Activated CD4-positive, CD25-positive, alpha-beta regulatory T cell (primary cell): Measurements from ENCODE around the gene MAN1B1.
"Not testable (repeated sequence)": the region's sequence is repeated elsewhere in the genome, so short reads cannot be mapped to it uniquely, and the experiment has no call there.

ENCODE experiments used
- DNase-seq, 4 experiments: peaks; one replicate each; lab custom pipeline; 2025; lab: John Stamatoyannopoulos, UW

The MAN1B1 gene

DNA sequence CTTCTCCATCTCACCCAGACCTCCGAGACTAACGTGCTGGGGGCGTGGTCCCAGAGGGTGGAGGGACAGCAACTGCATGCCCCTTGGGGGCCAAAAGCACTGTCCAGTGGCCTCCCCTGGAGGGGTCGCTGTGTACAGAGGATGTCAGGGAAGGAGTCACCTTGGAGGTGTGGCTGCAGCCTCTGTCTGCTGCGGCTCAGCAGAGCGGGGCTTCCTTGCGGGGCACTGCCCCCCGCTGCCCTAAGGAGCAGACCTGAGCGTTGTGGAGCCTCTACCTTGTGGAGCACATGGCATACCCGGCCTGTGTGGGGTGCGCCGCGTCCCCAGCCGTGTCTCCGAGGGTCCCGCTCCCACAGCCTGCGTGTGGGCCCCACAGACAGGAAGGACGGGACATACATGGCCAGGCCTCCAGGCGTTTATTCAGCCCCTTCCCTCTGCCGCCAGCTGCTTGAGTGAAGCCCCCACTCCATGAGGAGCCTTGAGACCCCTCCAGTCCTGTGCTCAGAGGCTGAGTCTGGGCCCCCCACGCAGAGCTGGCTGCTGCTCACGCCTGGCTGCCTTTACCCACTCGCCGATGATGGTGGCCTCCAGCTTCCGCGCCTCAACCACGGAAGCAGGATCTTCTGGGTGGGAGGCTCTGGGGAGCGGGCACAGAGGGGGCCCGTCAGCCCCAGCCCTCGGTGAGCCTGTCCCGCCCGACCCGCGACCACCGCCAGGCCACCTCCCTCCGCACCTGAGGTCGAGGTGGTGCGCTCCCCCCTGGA, 23.5 kb downstream of the MAN1B1 start:
- DNase-seq, result no peak

DNA sequence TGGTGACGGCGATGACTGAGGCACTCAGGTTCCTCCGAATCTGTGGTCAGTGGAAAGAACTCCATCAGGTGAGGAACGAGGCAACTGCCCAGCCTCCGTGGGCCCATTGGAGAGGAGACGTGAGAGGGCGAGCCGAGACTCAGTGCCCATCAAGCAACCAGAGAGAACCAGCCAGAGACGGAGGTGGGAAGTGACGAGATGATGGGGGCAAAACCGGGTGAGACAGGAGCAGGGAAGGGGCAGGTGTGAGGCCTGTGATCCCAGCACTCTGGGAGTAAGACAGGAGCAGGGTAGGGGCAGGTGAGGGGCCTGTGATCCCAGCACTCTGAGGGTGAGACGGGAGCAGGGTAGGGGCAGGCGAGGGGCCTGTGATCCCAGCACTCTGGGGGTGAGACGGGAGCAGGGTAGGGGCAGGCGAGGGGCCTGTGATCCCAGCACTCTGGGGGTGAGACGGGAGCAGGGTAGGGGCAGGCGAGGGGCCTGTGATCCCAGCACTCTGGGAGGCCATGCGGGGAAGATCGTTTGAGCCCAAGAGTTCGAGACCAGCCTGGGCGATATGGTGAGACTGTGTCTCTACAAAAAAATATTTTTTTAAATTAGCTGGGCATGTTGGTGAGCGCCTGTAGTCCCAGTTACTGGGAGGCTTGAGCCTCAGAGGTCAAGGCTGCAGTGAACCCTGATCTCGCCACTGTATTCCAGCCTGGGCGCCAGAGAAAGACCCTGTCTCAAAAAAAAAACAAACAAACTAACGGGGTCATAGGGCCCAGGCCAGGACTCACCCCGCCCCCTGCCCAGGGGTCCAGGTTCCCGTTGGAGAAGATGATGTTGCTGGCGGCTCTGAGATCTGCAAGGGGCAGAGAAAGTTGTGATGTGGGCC, 24.4 kb downstream of the MAN1B1 start:
- no peak for DNase-seq

DNA sequence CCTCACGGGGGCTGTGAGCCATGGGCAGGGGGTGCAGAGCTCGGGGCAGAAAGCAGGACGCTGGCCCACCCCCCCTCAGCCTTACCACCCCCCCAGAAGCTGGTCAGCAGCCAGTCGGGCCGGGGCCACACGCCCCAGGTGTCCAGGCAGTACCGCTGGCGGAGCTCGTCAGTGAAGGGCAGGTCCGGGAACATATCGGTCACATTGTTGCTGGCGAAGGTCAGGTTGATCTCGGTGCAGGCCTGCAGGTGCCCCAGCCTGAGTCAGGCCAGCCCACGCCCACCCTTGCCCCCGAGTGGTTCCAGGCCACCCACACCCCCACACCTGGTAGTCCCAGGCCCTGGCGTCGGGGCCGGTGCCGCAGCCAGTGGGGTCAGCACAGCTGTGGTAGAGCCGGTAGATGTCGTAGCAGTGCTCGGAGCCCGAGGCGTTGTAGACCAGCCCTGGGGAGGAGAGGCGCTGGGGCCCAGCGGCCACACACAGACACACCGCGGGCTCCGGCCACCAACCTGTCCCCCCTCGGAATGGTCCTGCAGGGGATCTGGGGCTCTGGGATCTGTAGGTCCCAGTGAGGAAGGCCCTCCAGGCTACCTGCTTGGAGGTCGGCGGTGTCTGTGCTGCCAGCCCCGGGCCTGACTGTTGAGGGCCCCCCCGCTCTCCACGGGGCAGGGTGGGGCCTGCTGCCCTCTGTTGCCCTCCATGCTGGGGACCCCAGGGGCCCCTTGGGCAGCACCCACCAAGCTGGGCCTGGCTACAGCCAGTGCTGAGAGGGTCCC, 25.2 kb downstream of the MAN1B1 start:
- no peak for DNase-seq

DNA sequence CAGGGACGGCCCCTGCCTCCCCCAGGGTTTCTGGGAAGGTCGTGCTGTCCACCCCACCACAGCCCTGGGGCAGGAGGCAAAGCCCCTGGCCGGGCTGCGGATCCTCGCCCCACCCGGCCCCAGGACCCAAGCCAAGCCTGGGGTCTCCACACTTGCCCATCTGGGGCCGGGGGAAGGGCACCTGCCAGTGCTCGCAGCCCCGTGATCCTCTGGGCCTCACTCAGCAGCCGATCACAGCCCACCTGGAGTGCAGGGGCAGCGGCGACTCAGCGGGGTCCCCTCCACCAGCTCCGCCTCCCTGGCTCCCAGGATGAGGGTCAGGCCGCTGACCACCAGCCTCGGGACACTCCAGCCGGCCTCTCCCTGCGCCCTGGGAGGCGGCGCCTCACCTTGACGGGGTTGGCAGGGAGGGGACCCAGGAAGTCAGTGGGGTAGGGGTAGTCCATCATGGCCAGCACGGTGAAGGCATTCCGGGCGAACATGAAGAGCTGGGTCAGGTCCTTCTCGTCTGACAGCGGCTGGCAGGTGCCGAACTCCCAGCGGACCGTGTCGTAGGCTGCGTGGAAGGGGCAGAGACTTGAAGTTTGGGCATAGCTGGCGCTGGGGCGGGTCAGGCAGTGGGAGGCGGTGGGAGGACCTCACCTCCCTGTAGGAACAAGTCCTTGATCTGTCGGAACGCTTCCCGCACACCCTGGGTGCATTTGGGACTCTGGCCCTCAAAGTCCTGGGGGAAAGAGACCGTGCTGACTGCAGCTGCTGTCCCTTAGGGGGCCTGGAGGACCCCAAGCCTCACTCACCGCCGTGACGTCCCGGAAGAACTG, 26.0 kb downstream of the MAN1B1 start:
- DNase-seq, result no peak

DNA sequence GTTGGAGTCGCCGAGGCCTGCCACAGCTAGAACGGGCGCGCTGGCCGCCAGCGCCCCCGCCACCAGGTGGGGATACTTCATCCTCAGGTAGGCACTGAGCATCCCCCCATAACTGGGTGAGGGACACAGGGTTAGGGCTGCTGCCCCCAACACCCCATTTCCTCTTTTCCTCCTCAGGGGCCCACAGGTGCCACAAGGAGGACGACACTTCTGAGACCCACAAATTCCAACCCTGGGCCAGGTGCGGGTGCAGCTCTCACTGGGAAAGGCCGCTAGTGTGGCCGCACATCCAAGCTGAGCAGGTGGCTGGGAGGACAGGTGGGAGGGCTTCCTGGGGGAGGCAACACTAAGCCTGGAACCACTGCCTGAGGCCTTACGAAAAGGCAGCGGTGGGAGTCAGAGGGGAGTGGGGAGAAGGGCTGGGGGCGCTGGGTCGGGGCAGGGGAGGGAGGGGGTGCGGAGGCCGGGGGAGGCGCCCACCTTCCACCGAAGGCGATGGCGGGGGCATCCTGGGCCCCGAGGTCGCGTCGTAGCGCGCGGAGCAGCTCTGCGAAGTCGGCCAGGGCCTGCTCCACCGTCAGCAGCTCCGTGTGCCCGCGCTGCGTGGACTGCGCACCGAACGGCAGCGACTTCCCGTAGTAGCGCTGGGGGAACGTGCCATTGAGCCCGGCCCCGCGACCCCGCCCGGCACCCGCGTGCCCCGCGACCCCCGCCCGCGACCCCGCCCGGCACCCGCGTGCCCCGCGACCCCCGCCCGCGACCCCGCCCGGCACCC, 26.8 kb downstream of the MAN1B1 start:
- no peak for DNase-seq

DNA sequence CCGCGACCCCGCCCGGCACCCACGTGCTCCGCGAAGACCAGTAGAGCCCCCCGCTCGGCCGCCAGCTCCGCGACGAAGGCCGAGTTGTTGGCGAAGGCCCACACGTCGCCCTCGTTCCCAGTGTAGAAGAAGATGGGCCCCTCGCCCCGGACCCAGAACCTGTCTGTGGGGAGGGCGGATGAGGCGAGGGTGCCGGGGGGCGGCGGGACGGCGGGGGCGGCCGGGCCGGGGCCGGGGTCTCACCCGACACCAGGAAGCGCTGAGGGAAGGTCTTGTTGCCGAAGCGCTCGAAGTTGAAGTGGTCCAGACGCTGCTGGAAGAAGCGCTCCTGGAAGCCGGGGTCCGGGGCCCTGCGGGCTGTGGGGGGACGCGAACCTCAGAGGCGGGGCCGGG, 27.4 kb downstream of the MAN1B1 start:
- DNase-seq, result no peak

DNA sequence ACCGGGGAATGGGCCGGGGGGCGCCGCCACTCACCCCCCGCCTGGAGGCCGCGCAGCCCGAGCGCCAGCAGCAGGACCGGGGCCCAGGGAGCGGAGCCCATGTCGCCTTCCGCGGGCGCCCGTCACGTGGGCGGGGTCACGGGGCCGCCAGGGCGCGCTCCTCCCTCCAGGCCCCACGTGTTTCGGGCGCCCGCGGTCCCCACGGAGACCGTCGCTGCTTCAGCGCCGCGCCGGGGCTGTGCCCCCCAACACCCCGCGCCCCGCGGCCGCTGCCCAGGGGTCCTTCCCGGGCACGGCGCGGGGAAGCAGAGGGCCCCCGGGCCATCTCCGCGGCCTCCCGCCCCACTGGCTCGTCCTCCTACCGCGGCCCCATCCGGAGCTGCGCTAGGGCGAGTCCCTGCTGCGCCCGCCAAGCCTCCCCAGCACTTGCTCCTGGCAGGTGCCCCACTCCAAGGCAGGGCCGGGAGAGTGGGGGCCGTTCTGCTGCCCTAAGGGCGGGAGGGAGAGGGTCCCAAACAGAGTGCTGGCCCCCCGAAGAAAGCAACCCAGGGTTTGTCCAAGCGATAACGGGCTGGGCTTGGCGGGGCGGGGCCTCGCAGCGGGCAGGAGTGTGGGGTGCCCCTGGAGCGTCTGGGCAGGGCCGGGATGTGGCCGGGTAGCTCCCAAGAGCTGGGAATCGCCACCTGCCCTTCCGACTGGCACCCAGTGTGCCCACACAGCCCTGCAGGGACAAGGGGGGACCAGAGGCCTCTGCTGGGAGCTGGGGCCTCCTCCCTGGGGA, 28.0 kb downstream of the MAN1B1 start, which contains the start of gene DPP7:
Gene DPP7, minus strand, starts transcription at position 121 of the 781 bp plus-strand sequence. Its CDS starts 20 bp downstream, at position 101.
- peak; percentile 52 to 73 (median 67) for DNase-seq

DNA sequence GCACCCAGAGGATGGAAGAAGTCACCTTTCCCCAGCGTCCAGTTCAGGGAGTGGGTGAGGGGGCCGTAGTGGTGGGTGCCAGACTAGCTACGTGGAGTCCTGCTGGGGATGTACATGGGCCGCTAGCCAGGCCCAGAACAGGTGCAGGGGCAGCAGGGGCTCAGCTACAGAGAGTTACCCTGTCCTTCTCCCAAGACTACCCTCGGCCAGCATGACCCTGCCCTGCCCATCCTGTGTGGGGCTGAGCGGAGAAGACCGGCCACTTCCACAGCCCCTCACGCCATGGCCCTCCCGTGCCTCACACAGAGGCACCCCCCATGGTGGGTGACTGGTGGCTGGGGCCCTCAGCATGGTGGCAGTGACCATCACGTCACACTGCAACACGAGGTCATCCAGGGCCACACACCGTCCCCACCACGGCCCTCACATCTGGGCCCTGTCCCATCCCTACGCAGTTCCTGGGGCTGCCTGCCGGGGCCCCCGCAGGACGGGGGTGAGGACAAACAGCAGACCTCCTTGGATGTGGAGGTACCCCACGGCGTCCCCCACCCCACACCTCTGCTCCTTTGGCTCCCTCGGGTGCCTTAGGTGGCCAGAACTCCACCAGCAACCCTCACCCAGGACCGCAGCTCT, 28.7 kb downstream of the MAN1B1 start:
- no peak for DNase-seq

DNA sequence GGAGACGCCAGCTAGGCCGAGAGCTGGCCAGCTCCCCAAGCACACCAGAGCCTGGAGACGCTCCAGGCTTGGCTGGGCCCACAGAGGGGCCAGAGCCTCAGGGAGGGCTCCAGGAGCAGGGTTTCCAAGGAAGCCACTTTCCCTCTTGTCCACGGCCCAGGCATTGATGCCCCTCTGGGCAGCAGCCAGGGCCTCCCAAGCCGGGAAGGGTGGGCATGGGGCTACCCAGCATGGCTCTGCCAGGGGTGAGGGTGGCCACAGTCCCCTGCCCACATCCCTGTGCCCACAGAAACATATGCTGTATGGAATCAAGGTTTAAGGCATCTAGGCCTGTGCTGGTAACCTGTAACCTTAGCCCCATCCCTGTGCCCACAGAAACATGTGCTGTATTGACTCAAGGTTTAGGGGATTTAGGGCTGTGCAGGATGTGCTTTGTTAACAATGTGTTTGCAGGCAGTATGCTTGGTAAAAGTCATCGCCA, 29.3 kb downstream of the MAN1B1 start:
- no peak for DNase-seq

DNA sequence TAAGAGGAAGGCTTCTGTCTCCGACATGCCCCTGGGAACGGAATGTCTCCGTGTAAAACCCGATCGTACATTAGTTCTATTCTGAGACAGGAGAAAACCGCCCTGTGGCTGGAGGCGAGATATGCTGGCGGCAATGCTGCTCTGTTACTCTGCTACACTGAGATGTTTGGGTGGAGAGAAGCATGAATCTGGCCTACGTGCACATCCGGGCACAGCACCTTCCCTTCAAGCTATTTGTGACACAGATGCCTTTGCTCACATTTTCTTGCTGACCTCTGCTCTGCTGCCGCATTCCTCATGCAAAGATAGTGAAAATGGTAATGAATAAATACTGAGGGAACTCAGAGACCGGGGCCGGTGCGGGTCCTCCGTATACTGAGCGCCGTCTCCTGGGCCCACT, 29.9 kb downstream of the MAN1B1 start:
- no peak for DNase-seq

DNA sequence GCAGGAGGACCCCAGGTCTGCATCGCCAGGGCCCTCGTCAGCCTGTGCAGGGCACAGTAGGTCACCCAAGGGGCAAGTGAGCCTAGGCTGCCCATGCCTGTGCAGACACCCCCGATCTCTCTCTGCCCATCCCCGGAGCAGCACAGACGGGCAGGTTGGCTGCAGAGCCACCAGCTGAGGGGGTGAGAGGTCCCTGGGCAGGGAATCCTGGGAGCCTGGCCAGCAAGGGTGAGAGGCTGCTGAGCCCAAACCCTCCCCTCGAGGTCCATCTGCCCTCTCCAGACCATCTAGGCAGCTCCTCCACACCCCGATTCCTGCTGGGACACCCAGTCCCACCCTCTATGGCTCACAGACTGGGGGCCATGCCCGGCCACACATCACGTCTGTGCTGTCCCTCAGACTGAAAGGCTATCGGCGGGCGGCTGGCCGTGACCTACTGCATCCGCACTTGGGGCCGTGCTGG, 30.5 kb downstream of the MAN1B1 start:
- no peak for DNase-seq

DNA sequence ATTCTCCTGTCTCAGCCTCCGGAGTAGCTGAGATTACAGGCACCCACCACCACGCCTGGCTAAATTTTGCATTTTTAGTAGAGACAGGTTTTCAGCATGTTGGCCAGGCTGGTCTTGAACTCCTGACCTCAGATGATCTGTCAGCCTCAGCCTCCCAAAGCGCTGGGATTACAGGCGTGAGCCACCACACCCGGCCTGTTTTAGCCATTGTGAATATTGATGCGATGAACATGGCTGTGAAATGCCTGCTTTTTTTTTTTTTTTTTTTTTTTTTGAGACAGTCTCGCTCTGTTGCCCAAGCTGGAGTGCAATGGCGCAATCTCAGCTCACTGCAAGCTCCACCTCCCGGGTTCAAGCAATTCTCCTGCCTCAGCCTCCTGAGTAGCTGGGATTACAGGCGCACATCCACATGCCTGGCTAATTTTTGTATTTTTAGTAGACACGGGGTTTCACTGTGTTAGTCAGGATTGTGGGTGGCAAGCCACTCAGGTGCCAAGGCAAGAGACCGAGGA, 31.4 kb downstream of the MAN1B1 start:
- DNase-seq, result not testable (repeated sequence)

DNA sequence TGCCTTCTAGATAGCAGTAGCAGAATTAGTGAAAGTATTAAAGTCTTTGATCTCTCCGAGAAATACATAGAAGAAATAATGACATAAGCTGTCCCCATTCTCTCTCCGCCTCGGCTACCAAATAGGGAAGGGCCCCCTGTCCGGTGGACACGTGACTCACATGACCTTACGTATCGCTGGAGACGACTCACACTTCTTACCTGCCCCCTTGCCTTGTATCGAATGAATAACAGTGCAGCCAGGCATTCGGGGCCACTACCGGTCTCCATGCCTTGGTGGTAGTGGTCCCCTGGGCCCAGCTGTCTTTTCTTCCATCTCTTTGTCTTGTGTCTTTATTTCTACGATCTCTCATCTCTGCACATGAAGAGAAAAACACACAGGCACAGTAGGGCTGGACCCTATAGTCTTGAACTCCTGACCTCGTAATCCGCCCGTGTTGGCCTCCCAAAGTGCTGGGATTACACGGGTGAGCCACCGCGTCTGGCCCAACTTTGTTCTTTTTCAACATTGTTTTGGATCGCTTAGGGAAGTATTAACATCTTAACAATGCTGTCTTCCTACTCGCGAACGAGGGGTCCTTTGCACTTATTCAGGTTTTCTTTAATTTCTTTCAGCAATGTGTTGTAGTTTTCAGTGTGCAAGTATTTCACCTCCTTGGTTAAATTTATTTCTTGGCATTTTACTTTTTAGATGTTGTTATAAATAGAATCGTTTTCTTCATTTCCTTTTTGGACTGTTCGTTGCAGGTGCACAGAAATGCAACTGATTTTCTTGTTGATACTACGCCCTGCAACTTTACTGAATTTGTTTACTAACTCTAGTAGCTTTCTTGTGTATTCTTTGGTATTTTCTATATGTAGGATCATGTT, 35.4 kb downstream of the MAN1B1 start:
- DNase-seq, result not testable (repeated sequence)

DNA sequence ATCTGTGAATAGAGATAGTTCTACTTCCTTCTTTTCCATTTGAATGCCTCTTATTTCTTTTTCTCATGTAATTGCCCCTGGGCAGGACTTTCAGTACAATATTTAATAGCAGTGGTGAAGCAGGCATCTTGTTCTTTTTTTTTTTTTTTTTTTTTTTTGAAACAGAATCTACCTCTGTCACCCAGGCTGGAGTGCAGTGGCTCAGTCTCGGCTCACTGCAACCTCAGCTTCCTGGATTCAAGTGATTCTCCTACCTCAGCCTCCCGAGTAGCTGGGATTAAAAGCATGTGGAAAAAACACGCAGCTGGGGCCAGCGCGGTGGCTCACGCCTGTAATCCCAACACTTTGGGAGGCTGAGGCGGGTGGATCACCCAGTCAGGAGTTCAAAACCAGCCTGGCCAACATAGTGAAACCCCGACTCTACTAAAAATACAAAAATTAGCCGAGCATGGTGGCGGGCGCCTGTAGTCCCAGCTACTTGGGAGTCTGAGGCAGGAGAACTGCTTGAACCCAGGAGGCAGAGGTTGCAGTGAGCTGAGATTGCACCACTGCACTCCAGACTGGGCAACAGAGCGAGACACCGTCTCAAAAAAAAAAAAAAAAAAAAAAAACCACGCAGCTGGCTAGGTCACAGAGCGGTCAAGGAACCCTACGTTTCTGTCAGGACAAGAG, 36.1 kb downstream of the MAN1B1 start:
- DNase-seq, result not testable (repeated sequence)

DNA sequence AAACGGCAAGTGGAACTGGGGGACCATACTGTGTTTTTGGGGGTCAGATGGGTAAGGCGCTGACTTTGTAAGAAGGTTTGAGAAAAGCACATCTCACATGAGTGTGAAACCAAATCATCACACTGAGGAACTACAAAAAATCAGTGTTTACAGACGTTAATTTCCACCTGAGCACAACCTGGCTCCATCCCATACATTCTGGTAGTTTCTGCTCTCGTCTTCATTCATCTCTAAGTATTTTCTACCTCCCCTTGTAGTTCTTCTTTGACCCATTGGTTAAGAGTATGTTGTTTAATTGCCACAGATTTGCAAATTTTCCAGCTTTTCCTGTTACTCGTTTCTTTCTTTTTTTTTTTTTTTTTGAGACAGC, 36.7 kb downstream of the MAN1B1 start:
- DNase-seq, result no peak

DNA sequence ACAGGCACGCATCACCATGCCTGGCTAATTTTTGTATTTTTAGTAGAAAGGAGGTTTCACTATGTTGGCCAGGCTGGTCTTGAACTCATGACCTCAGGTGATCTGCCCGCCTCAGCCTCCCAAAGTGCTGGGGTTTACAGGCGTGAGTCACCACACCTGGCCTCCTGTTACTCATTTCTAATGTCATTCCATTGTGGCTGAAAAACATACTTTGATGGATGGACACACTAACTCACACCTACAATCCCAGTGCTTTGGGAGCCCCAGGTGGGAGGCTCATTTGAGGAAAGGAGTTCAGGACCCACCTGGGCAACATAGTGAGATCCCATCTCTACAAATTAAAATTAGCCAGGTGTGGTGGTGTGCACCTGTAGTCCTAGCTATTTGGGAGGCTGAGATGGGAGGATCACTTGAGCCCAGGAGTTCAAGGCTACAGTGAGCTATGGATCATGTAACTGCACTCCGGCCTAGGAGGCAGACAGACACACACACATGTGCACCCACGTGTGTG, 37.2 kb downstream of the MAN1B1 start:
- not testable (repeated sequence) for DNase-seq

DNA sequence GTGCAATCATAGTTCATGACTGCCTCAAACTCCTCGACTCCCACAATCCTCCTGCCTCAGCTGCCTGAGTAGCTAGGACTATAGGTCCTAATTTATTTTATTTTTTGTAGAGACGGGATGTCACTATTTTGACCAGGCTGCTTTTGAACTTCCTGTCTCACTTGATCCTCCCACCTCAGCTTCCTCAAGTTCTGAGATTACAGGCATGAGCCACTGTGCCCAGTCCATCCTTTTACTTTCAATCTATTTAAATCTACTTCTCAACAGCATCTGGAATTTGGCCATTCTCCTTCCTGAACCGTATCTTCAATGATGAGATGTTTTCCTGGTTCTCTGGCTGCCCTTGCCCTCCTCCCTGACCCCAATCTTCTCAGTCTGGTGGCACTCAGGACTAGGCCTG, 40.0 kb downstream of the MAN1B1 start:
- no peak for DNase-seq
